ENCODE measurements around the gene KIRREL1.

The KIRREL1 gene

DNA sequence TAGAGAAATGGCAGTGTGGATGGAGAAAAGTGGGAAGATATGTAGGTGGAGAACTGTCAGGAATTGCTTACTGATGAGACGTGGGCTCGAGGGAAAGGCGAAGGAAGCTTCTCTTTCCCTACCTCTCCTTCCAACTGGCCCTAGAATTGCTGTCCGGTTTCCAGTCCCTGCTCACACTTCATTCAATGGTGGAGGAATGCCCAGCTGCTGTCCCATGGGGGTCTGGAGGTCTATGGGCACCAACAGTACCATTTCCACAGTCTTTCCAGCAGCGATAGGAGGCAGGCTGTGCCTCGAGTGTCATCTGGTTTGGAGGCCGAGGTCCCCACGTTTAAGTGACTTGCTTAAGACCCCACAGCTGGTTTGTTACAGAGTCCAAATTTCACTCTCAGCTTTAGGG is 155.7 kb downstream of the KIRREL1 start:
- no peak for DNase-seq

Data from hematopoietic multipotent progenitor cell treated with erythropoietin and hydrocortisone succinate and interleukin-3 and kit ligand, for 4 days (in vitro differentiated cells).